ENCODE measurements around the gene MYOG. TPM values are rescaled to one million over a fixed set of nuclear protein-coding genes. Genes with fewer than 3 reads are reported as not detected.

The MYOG gene
- total and polyA plus RNA-seq, 2 of the 4 experiments (the other 2 are of a cell fraction), result not detected

DNA sequence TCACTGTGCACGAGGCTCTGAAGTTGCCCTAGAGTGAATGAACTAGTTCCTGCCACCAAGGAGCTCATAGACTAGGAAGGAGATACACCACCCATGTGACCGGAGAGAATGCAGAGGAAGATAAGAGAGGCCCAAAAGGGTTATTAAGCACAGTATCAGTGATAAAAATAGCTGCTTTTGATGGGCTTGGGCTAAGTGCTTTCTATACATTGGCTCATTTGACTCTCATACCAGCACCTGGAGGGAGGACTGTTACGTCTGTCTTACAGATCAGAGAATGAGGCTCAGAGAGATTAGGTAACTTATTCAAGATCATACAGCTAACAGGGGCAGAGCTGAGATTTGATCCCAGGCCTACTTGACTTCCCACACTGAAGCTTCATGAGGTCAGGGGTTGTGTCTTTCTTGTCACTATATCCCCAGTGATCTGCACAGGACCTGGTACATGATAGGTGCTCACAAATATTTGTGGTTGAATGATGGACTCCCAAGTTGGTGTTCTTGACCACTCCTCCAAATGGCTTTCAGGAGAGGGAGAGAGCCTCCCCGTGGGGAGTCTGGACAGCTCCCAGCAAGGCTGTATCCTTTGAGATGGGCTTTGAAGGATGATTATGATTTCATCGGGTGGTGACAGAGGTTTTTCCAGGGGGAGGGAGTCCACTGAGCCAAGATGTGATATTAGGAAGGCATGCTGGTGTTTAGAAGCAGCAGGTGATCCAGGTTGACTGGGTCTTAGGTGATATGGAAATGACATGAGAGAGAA is 45.1 kb downstream of the MYOG start:
- Histone ChIP-seq H4K91ac (ENCODE audit: insufficient read depth, low read depth, low read length) (no peak overlapping the region), H3K9me3 (ENCODE audit: control insufficient read depth, insufficient read depth, low read length) (no peaks in the 10 kb centered on the region), H3K9ac (ENCODE audit: low read depth, low read length) (no peak overlapping the region), H3K23ac (ENCODE audit: low read depth, low read length) (no peak overlapping the region), H3K27ac (ENCODE audit: insufficient read depth, low read length) (no peak overlapping the region), H3K56ac (ENCODE audit: extremely low read depth, insufficient read depth, low read length) (no peak overlapping the region), H3K4me2 (ENCODE audit: low read depth, low read length) (no peak overlapping the region), H3K4ac (ENCODE audit: low read depth, low read length) (no peak overlapping the region), H4K5ac (ENCODE audit: low read depth, low read length) (no peak overlapping the region), H2BK15ac (ENCODE audit: low read depth, low read length) (no peak overlapping the region), H2BK5ac (ENCODE audit: low read depth, low read length, poor library complexity, severe bottlenecking) (no peak overlapping the region), H2AK5ac (ENCODE audit: low read depth, low read length) (no peak overlapping the region), H3K9me1 (ENCODE audit: insufficient read depth, low read length) (0 out of 2 replicates have a peak, but pooled peaks cover 5% of the 10 kb centered on the region), H3K79me1 (ENCODE audit: low read depth in 1 of 2, low read length in 2 of 2) (peaks cover 0 to 7% of the 10 kb centered on the region in 2 experiments; a peak in 1 of 4 replicates), H3K4me1 (ENCODE audit: control insufficient read depth, insufficient read depth, low read length) (peaks cover 25% of the 10 kb centered on the region), H2AK9ac (replicated peaks; ENCODE audit: low read depth, low read length, poor library complexity) (no peak overlapping the region), H3K36me3 (ENCODE audit: control insufficient read depth, insufficient read depth, low read length) (peaks cover 9% of the 10 kb centered on the region; the same call in 1 of the 2 replicates), H4K20me1 (ENCODE audit: insufficient read depth, low read length) (peaks cover 21% of the 10 kb centered on the region), H3K4me3 (ENCODE audit: insufficient read depth, low read depth, low read length) (no peak overlapping the region), H2BK120ac (ENCODE audit: low read depth, low read length) (no peak overlapping the region), H3K18ac (ENCODE audit: low read depth, low read length) (no peak overlapping the region), H2BK20ac (ENCODE audit: low read depth, low read length) (no peak overlapping the region), H3K14ac (replicated peaks; ENCODE audit: low read depth, low read length) (no peak overlapping the region), H4K8ac (ENCODE audit: low read depth in 2 of 2, low read length in 2 of 2) (no peak overlapping the region), H3K27me3 (ENCODE audit: control insufficient read depth, insufficient read depth, low read length) (no peaks in the 10 kb centered on the region), H2AFZ (replicated peaks; ENCODE audit: low read length, poor library complexity) (no peak overlapping the region)
- in situ Hi-C loops (cut with MboI; ENCODE audit: low sequenced_read_pairs) (no loop called here), dilution Hi-C loops (cut with HindIII; ENCODE audit: low sequenced_read_pairs, unreplicated experiment) (no loop called here), intact Hi-C loops (cut with micrococcal nuclease) (no loop called here)
- ATAC-seq (ENCODE audit: low read depth) (no peak), DNase-seq (no peak)
- WGBS, 2 experiments (ENCODE audit: extremely low coverage in 2 of 2, insufficient read length in 1 of 2), result 51% methylated on average over 2 of the region's 5 CpGs; no CpG with 5 or more reads in 1 of the 2 experiments
- no peak for TF ChIP-seq MAFK (IDR thresholded peaks at IDR 0.05; ENCODE audit: low read depth, low read length)
- no peak for TF ChIP-seq RAD21 (IDR thresholded peaks at IDR 0.05; ENCODE audit: low read length)
- TF ChIP-seq FOS (IDR thresholded peaks at IDR 0.05; ENCODE audit: low read depth, low read length), result no peak
- no peak for TF ChIP-seq RCOR1 (IDR thresholded peaks at IDR 0.05; ENCODE audit: insufficient replicate concordance, low read length)
- no TSS peak for BruUV-seq (replicated peaks)
- ChIA-PET CTCF (interaction anchor here (0.8 to 7.2 kb wide), 6 partner anchors 39 to 227 kb away, joined by 3 to 49 read pairs (median 17); no protein-coding TSS in a partner anchor), POLR2A (ENCODE audit: unreplicated experiment) (no interaction called here)

All from IMR-90 (cell line).